ENCODE measurements around the gene SLC15A3.

DNA sequence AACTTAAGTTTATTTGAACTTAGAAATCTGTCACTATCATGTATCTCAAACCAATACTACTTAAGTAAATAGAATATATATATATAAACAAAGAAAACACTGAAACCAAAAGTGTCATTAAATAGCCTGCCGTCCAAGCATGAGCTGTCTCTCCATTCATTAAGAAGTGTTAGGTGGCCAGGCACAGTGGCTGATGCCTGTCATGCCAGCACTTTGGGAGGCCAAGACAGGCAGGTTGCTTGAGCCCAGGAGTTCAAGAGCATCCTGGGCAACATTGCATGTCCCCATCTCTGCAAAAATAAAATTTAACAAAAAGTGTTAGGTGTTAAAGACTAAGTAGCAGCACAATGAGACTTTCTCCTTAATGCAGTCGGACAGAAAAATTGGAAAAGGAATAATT is 33.5 kb upstream of the SLC15A3 start:
- TF ChIP-seq, protein P1, sequence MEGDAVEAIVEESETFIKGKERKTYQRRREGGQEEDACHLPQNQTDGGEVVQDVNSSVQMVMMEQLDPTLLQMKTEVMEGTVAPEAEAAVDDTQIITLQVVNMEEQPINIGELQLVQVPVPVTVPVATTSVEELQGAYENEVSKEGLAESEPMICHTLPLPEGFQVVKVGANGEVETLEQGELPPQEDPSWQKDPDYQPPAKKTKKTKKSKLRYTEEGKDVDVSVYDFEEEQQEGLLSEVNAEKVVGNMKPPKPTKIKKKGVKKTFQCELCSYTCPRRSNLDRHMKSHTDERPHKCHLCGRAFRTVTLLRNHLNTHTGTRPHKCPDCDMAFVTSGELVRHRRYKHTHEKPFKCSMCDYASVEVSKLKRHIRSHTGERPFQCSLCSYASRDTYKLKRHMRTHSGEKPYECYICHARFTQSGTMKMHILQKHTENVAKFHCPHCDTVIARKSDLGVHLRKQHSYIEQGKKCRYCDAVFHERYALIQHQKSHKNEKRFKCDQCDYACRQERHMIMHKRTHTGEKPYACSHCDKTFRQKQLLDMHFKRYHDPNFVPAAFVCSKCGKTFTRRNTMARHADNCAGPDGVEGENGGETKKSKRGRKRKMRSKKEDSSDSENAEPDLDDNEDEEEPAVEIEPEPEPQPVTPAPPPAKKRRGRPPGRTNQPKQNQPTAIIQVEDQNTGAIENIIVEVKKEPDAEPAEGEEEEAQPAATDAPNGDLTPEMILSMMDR (IDR thresholded peaks at IDR 0.05; ENCODE audit: borderline replicate concordance, extremely low read depth, low read length, poor library complexity, severe bottlenecking): no peak
- TF ChIP-seq EZH2 (IDR thresholded peaks at IDR 0.05; ENCODE audit: borderline replicate concordance, low read depth, low read length, severe bottlenecking): no peak

Measured in DND-41 (cell line).